ENCODE results near the gene CRADD. TPM values are rescaled to one million over a fixed set of nuclear protein-coding genes. Genes with fewer than 3 reads are reported as not detected.
"Not testable (repeated sequence)": the region's sequence is repeated elsewhere in the genome, so short reads cannot be mapped to it uniquely, and the experiment has no call there.

The CRADD gene
- total and polyA plus RNA-seq, 2 donors (not counting 1 experiment from before 2014, with no cell fraction given): 5.8 to 15.1 TPM

DNA sequence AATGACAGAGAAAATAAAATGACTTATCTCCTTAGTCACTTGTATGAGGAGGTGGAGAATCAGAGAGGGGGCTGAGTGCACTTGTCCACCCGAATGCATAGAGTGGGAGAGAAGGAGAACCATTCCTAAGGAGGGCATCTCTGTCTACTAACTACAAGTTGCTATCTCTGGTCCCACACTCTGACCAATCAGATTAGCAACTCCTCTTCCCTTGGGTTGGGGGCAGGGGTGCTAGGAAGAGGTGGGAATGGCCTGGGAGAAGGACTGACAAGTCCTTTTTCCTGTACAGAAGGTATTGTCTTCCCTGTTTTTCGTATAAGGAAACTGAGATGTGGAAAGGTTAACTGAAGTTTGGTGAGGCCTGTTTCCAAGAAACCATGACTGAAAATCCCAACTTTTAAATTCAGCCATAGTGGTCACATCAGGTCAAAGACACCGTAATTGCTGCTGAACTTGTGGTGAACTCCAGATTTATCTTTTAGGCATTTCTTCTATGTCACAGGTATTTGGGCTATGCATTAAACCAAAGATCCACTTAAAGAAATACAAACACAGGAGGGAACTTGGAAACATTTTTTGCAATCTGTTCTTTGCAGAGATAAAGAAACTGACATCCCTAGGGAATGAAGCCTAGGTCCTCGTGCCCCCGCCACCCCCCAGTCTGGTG is 207.8 kb downstream of the CRADD start:
- WGBS (ENCODE audit: insufficient coverage): 96% methylated on average over 3 of the region's 5 CpGs
- Mint-ChIP-seq H3K4me1 (no peaks in the 10 kb centered on the region), H3K27ac (no peak overlapping the region), H3K9me3 (ENCODE audit: insufficient read depth) (no peaks in the 10 kb centered on the region), H3K4me3 (no peak overlapping the region), H3K27me3 (no peaks in the 10 kb centered on the region)
- no peak overlapping the region for H3K4me3 ChIP-seq (ENCODE audit: control extremely low read depth in 1 of 5, extremely low read depth in 1 of 5, insufficient read depth in 1 of 5, low read depth in 2 of 5, low read length in 4 of 5)
- intact Hi-C loops (cut with micrococcal nuclease): no loop called here
- H3K27ac ChIP-seq (ENCODE audit: low read length in 2 of 2): no peak overlapping the region
- no peaks in the 10 kb centered on the region for H3K9me3 ChIP-seq (ENCODE audit: control extremely low read depth in 1 of 3, control insufficient read depth in 2 of 3, insufficient read depth in 1 of 3, low read length in 2 of 3)
- H3K4me2 ChIP-seq (replicated peaks; ENCODE audit: low read depth, low read length, poor library complexity, severe bottlenecking): no peak overlapping the region
- no peak for TF ChIP-seq EZH2 (IDR thresholded peaks at IDR 0.05; ENCODE audit: borderline replicate concordance, insufficient read depth, low read depth, low read length, poor library complexity, severe bottlenecking)
- TF ChIP-seq, protein P1, sequence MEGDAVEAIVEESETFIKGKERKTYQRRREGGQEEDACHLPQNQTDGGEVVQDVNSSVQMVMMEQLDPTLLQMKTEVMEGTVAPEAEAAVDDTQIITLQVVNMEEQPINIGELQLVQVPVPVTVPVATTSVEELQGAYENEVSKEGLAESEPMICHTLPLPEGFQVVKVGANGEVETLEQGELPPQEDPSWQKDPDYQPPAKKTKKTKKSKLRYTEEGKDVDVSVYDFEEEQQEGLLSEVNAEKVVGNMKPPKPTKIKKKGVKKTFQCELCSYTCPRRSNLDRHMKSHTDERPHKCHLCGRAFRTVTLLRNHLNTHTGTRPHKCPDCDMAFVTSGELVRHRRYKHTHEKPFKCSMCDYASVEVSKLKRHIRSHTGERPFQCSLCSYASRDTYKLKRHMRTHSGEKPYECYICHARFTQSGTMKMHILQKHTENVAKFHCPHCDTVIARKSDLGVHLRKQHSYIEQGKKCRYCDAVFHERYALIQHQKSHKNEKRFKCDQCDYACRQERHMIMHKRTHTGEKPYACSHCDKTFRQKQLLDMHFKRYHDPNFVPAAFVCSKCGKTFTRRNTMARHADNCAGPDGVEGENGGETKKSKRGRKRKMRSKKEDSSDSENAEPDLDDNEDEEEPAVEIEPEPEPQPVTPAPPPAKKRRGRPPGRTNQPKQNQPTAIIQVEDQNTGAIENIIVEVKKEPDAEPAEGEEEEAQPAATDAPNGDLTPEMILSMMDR (IDR thresholded peaks at IDR 0.05): no peak
- no peaks in the 10 kb centered on the region for H3K27me3 ChIP-seq (replicated peaks in 1 of 4; ENCODE audit: control extremely low read depth in 1 of 4, control insufficient read depth in 3 of 4, insufficient read depth in 4 of 4, low read length in 3 of 4)
- H4K20me1 ChIP-seq (ENCODE audit: control insufficient read depth, insufficient read depth, low read length, poor library complexity, severe bottlenecking): no peaks in the 10 kb centered on the region
- DNase-seq (no peak), ATAC-seq (ENCODE audit: low read depth) (no peak)
- ChIA-PET CTCF (no interaction called here), POLR2A (no interaction called here)
- H3K36me3 ChIP-seq (replicated peaks in 1 of 2; ENCODE audit: control extremely low read depth in 1 of 2, control insufficient read depth in 1 of 2, extremely low read depth in 1 of 2, insufficient read depth in 2 of 2, low read length in 1 of 2): no peaks in the 10 kb centered on the region
- H3K79me2 ChIP-seq (ENCODE audit: control insufficient read depth, insufficient read depth, low read length): no peaks in the 10 kb centered on the region
- H2AFZ ChIP-seq (ENCODE audit: insufficient read depth, low read depth, low read length, poor library complexity, severe bottlenecking): no peak overlapping the region
- H3K4me1 ChIP-seq (ENCODE audit: control insufficient read depth in 2 of 2, insufficient read depth in 2 of 2, low read length in 2 of 2): no peaks in the 10 kb centered on the region
- no peak overlapping the region for H3K9ac ChIP-seq (ENCODE audit: low read length)

- H3K27ac ChIP-seq (ENCODE audit: low read length in 2 of 2); H2AFZ ChIP-seq (ENCODE audit: insufficient read depth, low read depth, low read length, poor library complexity, severe bottlenecking); H4K20me1 ChIP-seq (ENCODE audit: control insufficient read depth, insufficient read depth, low read length, poor library complexity, severe bottlenecking); H3K4me3 ChIP-seq (ENCODE audit: control extremely low read depth in 1 of 5, extremely low read depth in 1 of 5, insufficient read depth in 1 of 5, low read depth in 2 of 5, low read length in 4 of 5); H3K79me2 ChIP-seq (ENCODE audit: control insufficient read depth, insufficient read depth, low read length); DNase-seq; H3K27me3 ChIP-seq (replicated peaks in 1 of 4; ENCODE audit: control extremely low read depth in 1 of 4, control insufficient read depth in 3 of 4, insufficient read depth in 4 of 4, low read length in 3 of 4); H3K9ac ChIP-seq (ENCODE audit: low read length); H3K27ac Mint-ChIP-seq; H3K36me3 ChIP-seq (replicated peaks in 1 of 2; ENCODE audit: control extremely low read depth in 1 of 2, control insufficient read depth in 1 of 2, extremely low read depth in 1 of 2, insufficient read depth in 2 of 2, low read length in 1 of 2); CTCF ChIA-PET; H3K4me3 Mint-ChIP-seq; H3K9me3 Mint-ChIP-seq (ENCODE audit: insufficient read depth); H3K9me3 ChIP-seq (ENCODE audit: control extremely low read depth in 1 of 3, control insufficient read depth in 2 of 3, insufficient read depth in 1 of 3, low read length in 2 of 3); H3K27me3 Mint-ChIP-seq; H3K4me2 ChIP-seq (replicated peaks; ENCODE audit: low read depth, low read length, poor library complexity, severe bottlenecking); intact Hi-C loops (cut with micrococcal nuclease); H3K4me1 ChIP-seq (ENCODE audit: control insufficient read depth in 2 of 2, insufficient read depth in 2 of 2, low read length in 2 of 2); H3K4me1 Mint-ChIP-seq; ATAC-seq (ENCODE audit: low read depth): not testable (repeated sequence)
- POLR2A ChIA-PET: interaction anchor here (0.6 kb wide), 1 partner anchor 1189 kb away, joined by 4 read pairs; no protein-coding TSS in a partner anchor
- WGBS (ENCODE audit: insufficient coverage): 100% methylated on average over 4 of the region's 7 CpGs
These were observed 208.9 kb downstream of the CRADD start for GRCh38 chr12:93885973-93886532.
